Left ventricle myocardium superior (tissue), 1 donor: ENCODE data around the gene GPHB5. TPM values are rescaled to one million over a fixed set of nuclear protein-coding genes. Genes with fewer than 3 reads are reported as not detected.
"Not testable (repeated sequence)": the region's sequence is repeated elsewhere in the genome, so short reads cannot be mapped to it uniquely, and the experiment has no call there.

ENCODE experiments used
- ATAC-seq: fragments of 200-7000 bp; cut with Tn5 transposase; one replicate; pipeline ENCODE4 v1.9.1; 2020; ENCODE audit warnings: mild to moderate bottlenecking, moderate library complexity
- DNase-seq: peaks from one replicate; pipeline ENCODE4 v3.0.0-alpha.2; 2020
- intact Hi-C: fragments of 100-400 bp; cut with micrococcal nuclease; formaldehyde crosslinking; loops from one replicate; pipeline ENCODE4 v1.11.0; 2022
- total RNA-seq: library from RNA; stranded (reverse); fragmentation: NEBNext Ultra II Directional; extraction: Animal tissue kit (Norgen Biotek cat#: 25700); gene quantifications from one replicate; pipeline ENCODE4 v1.2.1, GENCODE V29; 2021
- donor health status: DM: no; HTN: yes; CAD: no; lungs with severe emphysema.

The GPHB5 gene
- total RNA-seq, 1 donor from 2014 or later: not detected

DNA sequence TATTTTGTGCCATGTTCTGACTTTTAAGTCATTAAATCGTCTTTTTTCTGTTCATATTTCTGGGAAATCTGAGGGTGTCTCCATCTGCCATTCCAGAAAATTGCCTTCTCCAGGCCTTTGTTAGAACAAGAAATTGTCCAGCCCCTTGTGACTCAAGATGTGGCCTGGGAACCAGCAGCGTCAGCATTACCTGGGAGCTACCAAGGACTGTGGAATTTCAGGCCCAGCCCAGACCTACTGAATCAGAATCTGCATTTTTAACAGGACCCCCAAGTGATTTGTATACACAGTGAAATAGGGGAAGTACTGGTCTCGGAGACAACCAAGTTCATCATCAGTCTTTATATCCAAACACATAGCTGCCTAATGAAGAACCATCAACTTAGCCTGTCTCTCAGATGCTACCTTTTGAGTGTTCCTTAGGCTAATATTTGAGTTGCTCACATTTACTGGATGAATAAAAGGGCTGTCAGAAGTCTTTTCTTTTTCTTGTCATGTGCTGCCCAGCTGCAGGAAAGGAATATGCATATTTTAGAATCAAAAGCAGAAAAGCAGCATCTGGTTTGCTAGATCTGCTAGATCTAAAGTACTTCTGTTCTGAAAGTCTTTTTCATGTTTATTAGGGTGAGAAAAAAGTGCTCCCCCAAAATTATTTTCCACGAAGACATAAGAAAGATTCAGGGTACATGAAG is 21.2 kb downstream of the GPHB5 start:
- no peak for DNase-seq
- ATAC-seq: no peak
- intact Hi-C loops: no loop called here

DNA sequence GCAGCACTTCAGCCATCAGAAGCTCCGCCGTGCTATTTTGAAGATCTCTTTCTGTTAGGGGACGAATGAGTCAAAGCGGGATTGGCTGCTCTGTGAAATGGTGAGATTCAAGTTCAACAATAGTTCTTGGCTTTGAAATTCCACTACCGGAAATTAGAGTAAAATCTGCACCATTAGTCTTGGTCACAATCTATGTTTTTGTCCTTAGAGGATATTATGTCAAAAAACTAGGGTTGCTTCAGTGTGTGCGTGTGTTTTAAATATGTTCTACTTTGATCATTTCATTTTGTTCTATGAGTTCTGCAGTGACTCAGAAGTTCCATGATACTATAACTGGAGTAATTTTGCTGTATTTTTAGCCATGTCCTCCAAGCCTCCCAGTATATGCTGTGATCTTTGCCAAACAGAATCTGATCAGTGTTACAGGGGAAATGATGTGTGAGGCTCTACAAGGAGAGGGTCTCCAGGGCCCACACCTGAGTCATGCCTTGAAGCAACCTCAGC is 22.6 kb downstream of the GPHB5 start:
- intact Hi-C loops: no loop called here
- peak; percentile 70 for ATAC-seq
- no peak for DNase-seq

DNA sequence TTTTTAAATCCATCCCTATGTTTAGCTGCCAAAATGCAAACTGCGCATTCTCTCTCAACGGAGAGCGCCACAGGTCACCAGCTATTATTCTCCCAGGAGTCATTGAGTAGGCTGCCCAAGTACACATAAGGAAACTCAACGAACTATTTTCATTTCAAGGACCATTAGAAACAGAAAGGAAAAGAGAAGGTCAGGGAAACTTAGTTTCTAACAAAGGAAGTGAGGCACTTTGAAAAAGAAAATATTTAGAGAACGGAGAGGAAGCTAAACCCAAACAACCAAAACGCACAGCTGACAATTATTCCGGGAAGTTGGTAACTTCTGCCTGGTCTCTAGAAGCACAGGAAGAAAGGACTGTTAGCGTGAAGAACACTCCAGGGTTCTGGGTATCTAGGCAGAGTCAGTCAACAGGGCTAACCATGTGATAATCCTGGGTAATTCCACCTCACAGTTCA is 23.5 kb downstream of the GPHB5 start:
- DNase-seq (no peak), ATAC-seq (no peak)
- intact Hi-C loops: no loop called here

DNA sequence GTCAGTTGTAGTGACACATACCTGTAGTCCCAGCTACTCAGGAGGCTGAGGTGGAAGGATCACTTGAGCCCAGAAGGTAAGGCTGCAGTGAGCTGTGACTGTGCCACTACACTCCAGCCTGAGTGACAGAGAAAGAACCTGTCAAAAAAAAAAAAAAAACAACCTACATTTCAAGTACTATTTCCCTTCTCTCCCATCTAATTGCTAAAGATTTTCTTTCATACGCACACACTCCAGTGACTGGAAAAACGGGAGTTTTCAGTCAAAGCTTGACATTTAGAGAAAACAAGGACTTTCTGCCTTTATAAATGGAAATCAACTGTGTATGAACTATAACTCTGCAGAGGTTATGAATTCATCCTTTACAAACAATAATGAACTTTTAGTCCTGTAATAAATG is 25.9 kb downstream of the GPHB5 start:
- intact Hi-C loops: no loop called here
- no peak for ATAC-seq

DNA sequence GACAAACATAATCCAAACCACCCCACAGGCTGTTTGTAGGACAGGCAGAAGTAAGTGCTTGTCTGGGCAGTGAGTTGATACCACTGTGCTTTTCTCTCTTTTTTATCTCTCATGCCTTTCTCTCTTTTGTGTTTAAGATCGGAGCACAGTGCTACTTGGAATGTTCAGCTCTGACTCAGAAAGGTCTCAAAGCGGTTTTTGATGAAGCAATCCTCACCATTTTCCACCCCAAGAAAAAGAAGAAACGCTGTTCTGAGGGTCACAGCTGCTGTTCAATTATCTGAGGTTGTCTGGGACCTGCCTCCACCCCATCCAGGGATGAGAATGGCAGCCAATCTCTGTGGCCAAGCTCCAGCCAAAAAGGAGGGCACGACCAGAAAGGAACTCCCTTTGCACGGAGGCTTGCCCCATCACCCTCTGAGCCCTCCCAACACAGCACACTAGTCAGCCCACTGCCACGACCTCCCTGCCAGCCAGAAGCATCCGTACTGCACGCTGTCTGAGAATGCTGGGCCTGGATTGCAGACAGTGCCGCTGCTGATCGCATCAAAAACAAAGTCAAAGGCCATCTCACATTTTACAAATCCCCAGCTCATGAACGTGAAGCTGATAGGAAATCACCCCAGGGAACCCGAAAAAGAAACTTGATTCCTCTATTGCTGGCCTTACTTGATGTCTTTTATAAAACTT is 27.8 kb downstream of the GPHB5 start:
- ATAC-seq (peak; percentile 18), DNase-seq (no peak)
- intact Hi-C loops: no loop called here

More for the DNA sequence above, 25.9 kb downstream of the GPHB5 start:
- DNase-seq: no peak

DNA sequence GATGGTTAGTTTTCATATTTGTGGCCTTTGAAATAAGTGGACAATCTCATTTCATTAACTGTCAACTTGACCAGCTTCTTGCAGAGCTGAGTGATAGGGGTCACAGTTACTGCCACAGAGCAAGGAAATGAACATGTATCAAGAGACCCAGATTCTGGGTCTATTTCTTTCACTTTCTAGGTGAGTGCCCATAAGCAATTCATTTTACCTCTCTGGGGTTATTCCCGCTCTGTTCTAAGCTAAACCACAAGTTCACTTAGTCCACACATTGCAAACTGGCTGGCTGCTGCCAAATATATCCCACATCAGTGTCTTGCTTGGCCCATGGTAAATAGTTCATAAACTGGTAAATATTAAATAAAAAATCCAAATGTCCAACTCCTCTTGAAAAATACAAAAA is 29.9 kb downstream of the GPHB5 start:
- ATAC-seq (no peak), DNase-seq (no peak)
- intact Hi-C loops: no loop called here

DNA sequence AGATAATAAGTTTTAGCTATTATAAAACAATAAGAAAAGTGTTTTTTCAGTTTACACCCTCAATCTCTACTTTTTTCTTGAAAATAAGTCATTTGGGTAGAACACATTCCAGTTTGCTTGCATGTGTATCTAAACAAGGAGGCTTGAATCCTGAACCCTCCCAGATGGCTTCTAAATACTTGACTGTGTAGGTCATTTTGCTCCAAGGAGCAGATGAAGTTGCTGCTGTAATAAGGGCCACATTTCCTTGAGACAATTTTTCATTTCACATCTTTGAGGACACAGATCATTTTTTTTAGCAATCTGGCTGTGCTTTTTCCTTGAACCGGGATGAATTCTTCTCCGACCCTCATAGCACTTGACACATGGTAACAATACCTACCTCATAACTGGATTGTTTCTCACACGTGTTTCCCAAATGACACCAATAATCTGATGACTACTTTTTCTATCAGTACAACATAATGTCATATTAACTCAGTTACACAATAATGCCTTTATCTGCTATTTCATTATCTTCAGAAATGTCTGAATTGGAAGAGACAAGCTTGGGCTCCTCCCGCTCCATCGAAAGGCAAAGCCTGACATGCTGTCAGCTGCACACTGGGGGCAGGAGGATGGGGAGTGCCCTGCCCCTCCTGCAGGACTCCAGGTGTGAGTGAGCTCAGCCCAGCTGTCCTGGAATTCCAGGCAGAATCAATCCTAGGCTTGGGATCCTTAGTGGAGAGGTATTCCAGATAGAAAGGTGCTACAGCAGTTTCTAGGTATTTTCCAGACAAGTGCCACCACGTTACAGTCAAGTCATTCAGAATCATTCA is 30.9 kb downstream of the GPHB5 start:
- DNase-seq (no peak), ATAC-seq (peak; percentile 67)
- intact Hi-C loops: no loop called here

DNA sequence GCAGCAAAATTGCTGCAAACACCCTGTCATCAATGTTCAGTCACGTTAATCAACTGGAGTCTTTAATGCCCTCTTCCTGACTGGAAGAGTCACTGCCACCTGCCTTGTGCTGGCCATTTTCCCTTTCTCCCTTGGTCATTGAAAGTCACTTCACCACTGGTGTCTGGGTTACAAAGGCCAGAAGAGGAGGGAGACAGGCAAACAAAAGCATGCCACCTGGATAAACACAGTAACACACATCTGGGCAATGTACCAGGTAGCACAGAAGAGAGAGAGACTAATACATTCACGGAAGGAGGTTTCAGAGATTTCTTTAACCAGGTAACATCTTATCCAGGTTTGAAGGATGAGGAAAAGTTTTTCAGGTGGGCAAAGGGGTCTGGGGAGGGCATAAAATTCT is 32.7 kb downstream of the GPHB5 start:
- no peak for ATAC-seq
- intact Hi-C loops: no loop called here
- no peak for DNase-seq

DNA sequence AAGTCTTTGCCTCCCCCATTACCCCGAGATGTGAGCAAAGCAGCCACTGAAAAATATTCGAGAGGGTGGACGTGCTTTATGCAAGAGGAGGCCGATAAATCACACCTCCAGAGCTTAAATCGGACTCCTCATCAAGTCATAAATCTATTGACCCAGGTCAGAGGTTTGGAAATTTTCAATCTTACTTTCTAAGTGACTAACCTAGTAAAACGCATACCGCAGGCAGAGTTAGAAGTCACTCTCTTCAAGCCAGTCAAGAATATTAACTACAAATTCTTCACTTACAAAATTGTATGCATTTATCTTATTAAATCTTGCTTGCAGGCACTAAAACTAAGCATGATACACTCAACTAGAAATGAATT is 34.9 kb downstream of the GPHB5 start:
- no peak for ATAC-seq
- intact Hi-C loops: no loop called here
- DNase-seq: no peak

DNA sequence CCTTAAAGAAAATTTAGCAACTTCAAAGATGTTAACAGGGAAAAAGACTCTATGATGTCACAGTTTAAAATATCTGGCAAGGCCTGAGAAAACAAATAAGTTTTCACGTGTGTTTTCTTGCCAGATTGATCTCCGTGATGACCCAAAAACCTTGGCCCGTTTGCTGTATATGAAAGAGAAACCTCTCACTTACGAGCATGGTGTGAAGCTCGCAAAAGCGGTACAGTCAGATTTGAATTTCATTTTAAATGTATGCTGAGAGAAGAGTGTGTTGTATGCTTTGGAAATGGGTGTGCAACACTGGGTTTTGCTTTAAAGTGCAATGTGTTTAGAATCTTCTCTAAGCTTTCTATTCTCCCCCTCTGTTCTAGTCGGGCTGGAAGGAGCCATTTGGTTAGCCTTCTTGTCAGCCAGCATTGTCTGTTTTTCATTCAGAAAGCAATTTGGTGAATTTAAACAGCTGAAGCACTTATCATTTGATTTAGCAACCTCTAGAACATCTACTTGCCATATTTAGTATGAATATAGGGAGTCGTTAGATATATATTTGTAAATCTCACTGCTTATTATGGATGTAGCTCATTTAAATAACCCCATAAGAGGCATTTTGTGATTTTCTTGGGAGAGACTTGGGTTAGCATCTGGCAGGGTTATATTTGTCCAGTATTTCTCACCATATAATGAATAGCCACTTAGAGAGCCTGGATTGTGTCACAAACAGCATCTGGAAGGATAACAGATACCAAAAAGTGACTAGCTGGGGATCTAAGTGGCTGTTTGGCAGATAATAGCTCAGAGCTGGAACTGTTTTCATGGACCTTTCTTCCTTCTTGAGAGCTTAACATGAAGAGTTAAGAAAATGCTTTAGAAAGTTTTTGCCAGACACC is 35.5 kb downstream of the GPHB5 start:
- ATAC-seq (peak; percentile 65), DNase-seq (no peak)
- intact Hi-C loops: no loop called here

DNA sequence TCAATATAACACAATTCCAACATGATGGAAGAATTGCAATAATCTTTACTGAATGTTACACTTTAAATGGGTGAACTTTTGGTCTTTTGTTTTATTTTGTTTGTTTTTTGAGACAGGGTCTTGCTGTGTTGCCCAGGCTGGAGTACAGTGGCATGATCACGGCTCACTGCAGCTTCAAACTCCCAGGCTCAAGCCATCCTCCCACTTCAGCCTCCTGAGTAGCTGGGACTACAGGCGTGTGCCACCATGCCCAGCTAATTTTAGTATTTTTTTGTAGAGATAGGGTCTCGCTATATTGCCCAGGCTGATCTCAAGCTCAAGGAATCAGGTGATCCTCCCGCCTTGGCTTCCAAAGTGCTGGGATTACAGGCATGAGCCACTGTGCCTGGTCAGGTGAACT is 38.8 kb downstream of the GPHB5 start:
- ATAC-seq, intact Hi-C loops, DNase-seq: not testable (repeated sequence)

DNA sequence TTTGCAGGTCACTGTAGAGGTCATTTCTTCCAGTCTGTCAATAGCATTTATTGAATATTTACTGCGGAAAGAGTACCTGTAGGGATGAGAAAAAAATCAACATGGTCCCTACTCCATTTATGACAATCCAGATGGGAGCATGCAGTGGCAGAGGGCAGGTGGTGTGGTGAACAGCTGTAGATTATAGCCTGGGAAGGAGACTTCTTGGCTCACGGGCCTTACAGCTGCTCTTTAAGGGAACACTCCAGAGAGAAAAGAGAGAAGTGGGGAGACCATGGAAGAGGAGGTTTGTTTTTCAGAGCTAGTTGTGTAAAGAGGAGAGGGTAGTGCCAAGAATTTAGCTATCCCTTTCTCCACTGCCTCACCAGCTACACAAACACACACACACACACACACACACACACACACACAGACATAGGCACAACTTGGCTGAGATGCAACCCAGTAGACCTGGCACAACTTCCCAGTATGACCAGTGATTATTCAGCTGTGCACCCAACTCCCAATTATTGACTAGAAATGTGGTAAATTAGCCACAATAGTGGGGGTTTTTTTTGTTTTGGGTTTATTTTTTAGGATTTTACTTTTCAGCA is 41.0 kb downstream of the GPHB5 start:
- ATAC-seq: no peak
- intact Hi-C loops: loop anchor here (2.0 kb wide), 1 partner anchor 103 kb away; no protein-coding TSS in a partner anchor

DNA sequence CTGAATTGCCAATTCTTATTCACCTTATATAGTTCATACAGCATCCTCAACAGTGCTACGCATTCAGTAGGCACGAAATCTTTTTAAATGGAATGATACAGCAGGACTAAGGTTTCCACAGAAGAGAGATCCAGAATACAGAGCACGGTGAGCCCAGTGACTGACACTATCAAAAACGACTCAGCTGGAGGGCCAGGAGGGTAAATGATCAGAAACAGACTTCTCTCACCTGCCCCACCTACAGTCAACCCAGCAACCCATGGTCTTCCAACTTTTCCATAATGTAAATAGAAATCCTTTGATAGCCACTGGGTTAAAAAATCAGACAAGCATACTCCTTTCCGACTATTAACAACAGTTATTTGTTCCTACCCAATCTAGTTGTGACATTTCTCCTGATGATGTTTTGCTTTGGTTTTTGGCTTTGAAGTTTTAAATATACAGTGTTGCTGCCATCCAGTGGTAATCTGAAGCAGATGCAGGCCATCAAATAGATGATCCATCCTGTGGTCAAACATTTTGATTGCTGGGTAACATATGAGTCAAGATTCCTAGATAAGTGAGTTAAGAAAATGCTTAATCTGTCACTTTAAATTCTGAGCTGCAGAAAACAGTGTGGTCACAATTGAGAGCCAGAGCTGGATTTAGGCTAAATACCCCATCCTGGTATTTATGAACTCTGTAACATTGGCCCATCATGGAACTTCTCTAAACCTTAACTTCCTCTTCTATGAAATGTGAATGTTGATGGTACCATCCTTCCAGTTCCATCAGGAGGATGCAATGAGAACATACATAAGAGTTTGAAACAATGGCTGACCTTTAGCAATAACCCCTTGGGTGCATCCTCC is 42.0 kb downstream of the GPHB5 start:
- ATAC-seq: peak; percentile 19
- intact Hi-C loops: loop anchor here (2.0 kb wide), 1 partner anchor 102 kb away; no protein-coding TSS in a partner anchor
- DNase-seq: no peak

More for the DNA sequence above, 41.0 kb downstream of the GPHB5 start:
- DNase-seq: no peak

DNA sequence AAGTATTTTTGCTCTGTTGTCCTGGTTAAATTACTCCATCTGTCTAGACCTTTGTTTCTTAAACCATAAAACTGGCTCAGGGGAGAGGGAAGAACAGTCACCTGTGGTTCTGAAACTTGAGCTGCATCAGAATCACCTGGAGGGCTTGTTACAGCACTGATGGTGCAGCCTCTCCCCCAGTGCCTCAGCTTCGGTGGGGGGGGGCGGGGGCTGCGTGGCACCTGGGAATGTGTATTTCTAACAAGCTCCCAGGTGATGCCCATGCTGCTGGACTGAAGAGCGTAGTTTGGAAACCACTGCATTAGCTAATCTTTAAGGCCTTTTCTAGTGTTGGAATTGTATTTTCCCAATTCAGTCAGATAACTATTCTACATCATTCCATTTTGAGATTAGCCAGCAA is 42.7 kb downstream of the GPHB5 start:
- ATAC-seq (no peak), DNase-seq (no peak)
- intact Hi-C loops: loop anchor here (2.0 kb wide), 1 partner anchor 101 kb away; no protein-coding TSS in a partner anchor

DNA sequence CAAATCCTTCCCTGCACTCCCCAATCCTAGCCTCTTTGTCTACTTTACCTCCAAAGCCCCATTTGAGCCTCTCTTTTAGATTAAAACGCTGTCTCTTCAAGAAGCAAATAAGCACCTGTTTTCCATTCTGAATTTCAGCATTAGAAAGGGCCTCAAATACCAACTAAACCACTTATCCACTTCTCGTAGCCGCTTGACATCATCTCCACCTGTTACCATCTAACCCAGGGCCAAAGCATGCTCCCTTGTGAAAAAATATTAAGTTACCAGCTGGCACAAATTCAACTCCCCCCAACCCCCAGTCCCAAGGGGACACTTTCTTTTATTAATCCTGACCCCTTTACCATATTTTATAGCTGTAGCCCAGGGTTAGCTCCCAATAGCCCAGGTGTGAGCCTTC is 43.1 kb downstream of the GPHB5 start:
- DNase-seq: no peak
- ATAC-seq: no peak
- intact Hi-C loops: loop anchor here (2.0 kb wide), 1 partner anchor 101 kb away; no protein-coding TSS in a partner anchor

DNA sequence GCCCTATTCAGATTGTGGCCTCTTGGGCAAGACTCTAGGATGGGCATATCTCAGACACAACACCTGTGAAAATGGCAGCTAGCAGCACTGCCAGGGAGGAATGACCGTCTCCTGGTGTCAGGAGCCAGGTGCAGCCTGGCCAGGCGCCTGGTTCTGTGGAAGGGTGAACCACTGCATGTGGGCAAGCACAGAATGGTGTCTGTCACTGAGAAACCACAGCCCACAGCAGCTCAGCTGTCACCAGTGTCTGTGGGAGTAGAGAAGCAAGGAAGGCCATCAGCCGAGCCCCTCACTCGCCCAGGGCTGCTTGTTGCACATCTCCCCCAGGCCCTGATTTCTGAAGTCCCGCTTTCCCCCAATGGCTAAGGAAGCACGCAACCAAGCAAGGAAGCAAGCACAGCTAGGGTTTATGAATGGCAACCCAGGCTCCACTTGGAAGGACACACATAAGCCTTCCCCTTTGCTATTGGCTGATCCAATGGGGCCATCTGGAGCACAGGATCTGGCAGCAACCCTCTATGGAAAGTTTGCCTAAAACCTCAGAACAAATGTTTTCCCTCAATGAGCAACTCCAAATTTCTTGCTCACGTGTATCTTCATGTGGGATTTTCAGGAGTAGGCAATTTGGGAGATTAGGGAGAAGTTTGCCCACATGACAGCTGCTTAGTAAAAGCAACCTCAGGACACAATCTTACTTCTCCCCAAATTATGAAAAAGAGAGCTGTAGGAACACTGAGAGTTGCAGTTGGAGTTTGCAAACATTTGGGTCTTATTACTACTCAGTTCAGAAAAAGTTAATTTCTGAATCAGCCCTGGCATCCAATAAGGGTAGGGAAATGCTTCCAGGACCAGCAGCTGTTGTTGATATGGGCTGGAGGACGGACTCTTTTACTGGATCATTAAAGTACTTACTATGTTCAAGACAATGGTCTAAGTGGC is 44.7 kb downstream of the GPHB5 start:
- peak; percentile 92 for ATAC-seq
- intact Hi-C loops: no loop called here
- DNase-seq: peak; percentile 29
